Kidney (tissue), 14 donors: ENCODE results near the gene NRCAM. TPM values are rescaled to one million over a fixed set of nuclear protein-coding genes. Genes with fewer than 3 reads are reported as not detected.

Experiments used
- DNase-seq, 5 donors: peaks; one replicate each; pipeline ENCODE4 v3.0.0-alpha.2; 2013 to 2020
- FAIRE-seq: peaks from 2 replicates; lab custom pipeline; 2012; peaks lifted over from hg19 to GRCh38; lab: Jason Lieb, UNC
- H3K27ac ChIP-seq, 2 donors: one replicate each; pipeline ENCODE4 v1.7.0; 2013; ENCODE audit warnings: low read depth in 2 of 2, low read length in 2 of 2, inconsistent platforms in 1 of 2
- H3K27me3 ChIP-seq: one replicate; pipeline ENCODE4 v1.7.1; 2013; ENCODE audit warnings: low read length, inconsistent platforms; ENCODE audit not compliant: control insufficient read depth, insufficient read depth
- H3K36me3 ChIP-seq, 3 donors: one replicate each; pipeline versions ENCODE4 v1.7.0 to v1.7.1; 2013; ENCODE audit warnings: low read length in 3 of 3, control low read depth in 1 of 3, inconsistent platforms in 1 of 3; ENCODE audit not compliant: insufficient read depth in 3 of 3, control insufficient read depth in 2 of 3
- H3K4me1 ChIP-seq, 3 donors: one replicate each; pipeline versions ENCODE4 v1.7.0 to v1.7.1; 2013; ENCODE audit warnings: low read length in 3 of 3, inconsistent platforms in 1 of 3, low read depth in 1 of 3; ENCODE audit not compliant: control insufficient read depth in 2 of 3, insufficient read depth in 2 of 3
- H3K4me3 ChIP-seq, 3 donors: one replicate each; pipeline versions ENCODE4 v1.7.0 to v1.8.1; 2013; ENCODE audit warnings: low read length in 3 of 3, control low read depth in 1 of 3, inconsistent platforms in 1 of 3
- H3K9ac ChIP-seq, 3 donors: one replicate each; pipeline versions ENCODE4 v1.7.0 to v1.7.1; 2013; ENCODE audit warnings: low read length in 3 of 3, control low read depth in 1 of 3, inconsistent platforms in 1 of 3
- H3K9me3 ChIP-seq, 3 donors: one replicate each; pipeline versions ENCODE4 v1.7.0 to v1.7.1; 2013; ENCODE audit warnings: low read length in 3 of 3, control low read depth in 1 of 3, inconsistent platforms in 1 of 3; ENCODE audit not compliant: control insufficient read depth in 2 of 3, insufficient read depth in 1 of 3
- intact Hi-C: fragments of 100-400 bp; cut with DNase I; formaldehyde crosslinking; loops from one replicate; pipeline ENCODE4 v1.11.1; 2022
- polyA plus RNA-seq: library from polyadenylated mRNA; stranded (reverse); fragments of 350-450 nt; fragmentation: Illumina TruSeq; extraction: RNeasy Lipid Tissue Mini Kit (QIAGEN cat#74804); gene quantifications from one replicate; pipeline ENCODE4 v1.2.3, GENCODE V29; 2014; ENCODE audit warnings: low read depth, low replicate concordance; ENCODE audit not compliant: insufficient read depth
- total RNA-seq: library from RNA; stranded (reverse); fragmentation: NEBNext Ultra II Directional; extraction: Animal tissue kit (Norgen Biotek cat#: 25700); gene quantifications from one replicate; pipeline ENCODE4 v1.2.1, GENCODE V29; 2021
- TF ChIP-seq, protein P1 (sequence below): IDR thresholded peaks from 3 replicates; pipeline ENCODE4 v1.5.1; 2012; ENCODE audit warnings: mild to moderate bottlenecking, moderate library complexity, borderline replicate concordance; ENCODE audit not compliant: insufficient read depth; ENCODE audit errors: extremely low read depth
- donor health status: control.
- donor health status: control.
- donor health status: control.
- donor health status: control.
- donor health status: control.
- donor health status: DM: yes; HTN: yes; CAD: no.
- donor health status: Normal renal cell carcinoma (clear cell type).

The NRCAM gene
- total and polyA plus RNA-seq, 2 donors from 2014 or later = 16.8 to 20.6 TPM

DNA sequence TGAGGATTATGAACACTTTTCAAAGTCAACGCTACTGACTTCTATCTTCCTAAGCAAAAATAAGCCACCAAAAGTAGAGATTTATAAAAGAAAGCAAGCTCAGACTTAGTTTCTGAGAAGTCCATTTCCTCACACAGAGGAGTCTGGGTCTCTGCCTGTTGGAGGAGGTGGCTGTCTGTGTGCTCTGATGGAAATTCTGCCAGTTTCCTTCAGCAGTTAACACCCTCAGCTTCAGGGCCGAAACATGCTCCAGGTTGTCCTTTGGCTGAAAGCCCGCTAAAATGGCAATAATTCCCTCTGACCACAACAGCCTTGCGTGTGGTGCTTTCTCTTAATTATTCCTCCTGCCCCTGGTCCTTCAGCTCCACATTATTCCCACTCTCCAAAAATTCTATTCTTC is 198.3 kb downstream of the NRCAM start:
- intact Hi-C loops = no loop called here
- Histone ChIP-seq H3K27ac (no peak overlapping the region), H3K4me3 (no peak overlapping the region), H3K9ac (no peak overlapping the region), H3K27me3 (no peaks in the 10 kb centered on the region), H3K4me1 (no peaks in the 10 kb centered on the region), H3K36me3 (no peaks in the 10 kb centered on the region), H3K9me3 (no peaks in the 10 kb centered on the region)
- TF ChIP-seq, protein P1, sequence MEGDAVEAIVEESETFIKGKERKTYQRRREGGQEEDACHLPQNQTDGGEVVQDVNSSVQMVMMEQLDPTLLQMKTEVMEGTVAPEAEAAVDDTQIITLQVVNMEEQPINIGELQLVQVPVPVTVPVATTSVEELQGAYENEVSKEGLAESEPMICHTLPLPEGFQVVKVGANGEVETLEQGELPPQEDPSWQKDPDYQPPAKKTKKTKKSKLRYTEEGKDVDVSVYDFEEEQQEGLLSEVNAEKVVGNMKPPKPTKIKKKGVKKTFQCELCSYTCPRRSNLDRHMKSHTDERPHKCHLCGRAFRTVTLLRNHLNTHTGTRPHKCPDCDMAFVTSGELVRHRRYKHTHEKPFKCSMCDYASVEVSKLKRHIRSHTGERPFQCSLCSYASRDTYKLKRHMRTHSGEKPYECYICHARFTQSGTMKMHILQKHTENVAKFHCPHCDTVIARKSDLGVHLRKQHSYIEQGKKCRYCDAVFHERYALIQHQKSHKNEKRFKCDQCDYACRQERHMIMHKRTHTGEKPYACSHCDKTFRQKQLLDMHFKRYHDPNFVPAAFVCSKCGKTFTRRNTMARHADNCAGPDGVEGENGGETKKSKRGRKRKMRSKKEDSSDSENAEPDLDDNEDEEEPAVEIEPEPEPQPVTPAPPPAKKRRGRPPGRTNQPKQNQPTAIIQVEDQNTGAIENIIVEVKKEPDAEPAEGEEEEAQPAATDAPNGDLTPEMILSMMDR = no peak
- FAIRE-seq (no peak), DNase-seq (no peak)

DNA sequence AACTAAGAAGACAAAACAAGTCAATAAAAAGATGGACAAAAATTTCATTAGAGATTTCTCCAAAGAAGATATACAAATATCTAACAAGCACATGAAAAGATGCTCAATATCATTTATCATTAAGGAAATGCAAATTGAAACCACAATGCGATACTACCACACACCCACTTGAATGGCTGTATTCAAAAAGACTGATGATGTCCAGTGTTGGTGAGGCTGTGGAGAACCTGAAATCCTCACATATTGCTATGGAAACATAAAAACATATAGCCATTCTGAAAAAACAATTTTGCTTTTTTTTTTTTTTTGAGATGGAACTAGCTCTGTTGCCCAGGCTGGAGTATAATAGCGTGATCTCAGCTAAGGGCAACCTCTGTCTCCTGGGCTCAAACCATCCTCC is 202.0 kb downstream of the NRCAM start:
- Histone ChIP-seq H3K4me1 (no peaks in the 10 kb centered on the region), H3K27ac (no peak overlapping the region), H3K9ac (no peak overlapping the region), H3K9me3 (no peaks in the 10 kb centered on the region), H3K4me3 (no peak overlapping the region), H3K27me3 (no peaks in the 10 kb centered on the region), H3K36me3 (no peaks in the 10 kb centered on the region)
- no peak for FAIRE-seq
- TF ChIP-seq, protein P1 = no peak
- intact Hi-C loops = no loop called here
- DNase-seq = no peak

DNA sequence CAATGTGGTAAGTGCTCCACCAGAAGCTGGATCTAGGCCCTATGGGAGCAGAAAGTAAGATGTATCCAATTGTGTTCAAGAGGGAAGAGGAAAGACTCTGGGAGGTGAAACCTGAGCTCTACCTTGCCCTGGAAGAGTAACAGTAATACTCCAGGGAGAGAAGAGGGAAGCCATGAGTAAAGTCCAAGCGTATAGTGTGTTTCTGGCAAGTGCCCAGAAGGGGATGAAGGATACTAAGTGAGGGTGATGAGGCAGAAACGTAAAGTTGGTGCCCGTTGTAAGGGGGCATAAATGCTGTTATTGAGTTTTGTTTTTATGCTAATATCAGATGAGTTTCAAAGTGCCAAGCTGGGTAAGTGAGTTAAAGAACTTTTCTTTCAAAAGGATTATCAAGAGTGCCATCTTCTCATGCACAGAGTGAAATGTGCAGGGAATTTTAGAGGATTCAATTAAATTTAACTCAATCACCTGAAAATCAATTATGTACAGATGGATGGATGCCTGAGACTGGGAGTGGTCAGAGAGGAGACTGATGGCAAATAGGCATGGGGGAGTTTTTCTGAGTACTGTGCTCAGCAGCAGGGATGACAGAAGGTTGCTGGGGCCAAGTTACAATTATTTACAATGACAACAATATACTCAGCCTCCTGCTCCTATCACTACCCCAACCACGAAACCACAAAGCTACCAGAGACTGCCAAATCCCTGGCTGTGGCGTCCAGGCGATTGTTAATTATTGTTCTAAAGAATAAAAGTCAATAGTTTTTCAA is 202.8 kb downstream of the NRCAM start:
- intact Hi-C loops = no loop called here
- no peak for FAIRE-seq
- H3K36me3 ChIP-seq = no peaks in the 10 kb centered on the region

More for the DNA sequence above, 202.8 kb downstream of the NRCAM start:
- H3K9me3 ChIP-seq = no peaks in the 10 kb centered on the region
- no peak for DNase-seq
- H3K27me3 ChIP-seq = no peaks in the 10 kb centered on the region
- TF ChIP-seq, protein P1 = no peak
- H3K9ac ChIP-seq = no peak overlapping the region
- no peak overlapping the region for H3K27ac ChIP-seq
- H3K4me1 ChIP-seq = no peaks in the 10 kb centered on the region
- H3K4me3 ChIP-seq = no peak overlapping the region
